Testis (tissue), 2 donors: ENCODE results near the gene ADAM12.

ENCODE experiments used
- CTCF ChIP-seq, 3 experiments: fragments of 450-650 bp in 2 of 3; fragments of 200-600 bp in 1 of 3; sonication (generic) in 1 of 3; IDR thresholded peaks; one replicate each; pipeline ENCODE4 v1.5.1; 2016 to 2019; ENCODE audit warnings: antibody characterized with exemption in 3 of 3, mild to moderate bottlenecking in 2 of 3, moderate library complexity in 1 of 3
- POLR2A ChIP-seq: fragments of 450-650 bp; IDR thresholded peaks from one replicate; pipeline ENCODE4 v1.6.1; 2017; ENCODE audit warnings: antibody characterized with exemption, mild to moderate bottlenecking, moderate library complexity

DNA sequence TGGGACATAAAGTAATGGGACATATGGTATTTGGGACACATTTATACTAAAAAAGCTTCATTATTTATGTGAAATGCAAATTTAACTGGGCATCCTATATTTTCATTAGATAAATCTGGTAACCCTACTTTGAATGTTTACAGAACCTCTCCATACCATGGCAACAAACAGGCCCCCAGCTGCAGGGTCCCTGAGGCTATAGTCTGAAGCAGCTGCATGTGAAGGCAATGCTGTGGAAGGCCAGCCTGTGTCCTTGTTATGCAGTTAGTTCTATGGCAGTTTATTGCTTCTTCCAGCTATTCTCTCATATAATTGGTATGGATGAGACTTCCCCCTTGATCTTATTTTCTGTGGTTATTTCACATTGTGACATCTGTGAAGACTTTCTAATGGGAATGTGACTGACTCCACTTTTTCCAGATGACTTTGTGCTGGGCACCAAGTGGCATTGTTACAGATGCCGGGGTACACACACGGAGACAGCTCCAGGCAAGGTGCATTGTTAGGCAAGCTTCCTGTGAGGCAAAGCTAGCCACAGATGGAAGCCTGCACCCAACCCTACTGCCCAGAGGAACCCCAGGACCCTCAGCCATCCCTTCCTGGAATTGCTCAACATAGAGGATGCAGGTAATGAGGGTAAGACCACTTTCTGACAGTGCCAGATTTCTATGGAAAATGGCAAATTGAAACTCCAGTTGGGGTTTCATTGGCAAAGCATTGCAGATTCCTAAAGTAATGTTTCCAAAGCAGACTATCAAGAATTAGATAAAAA is 49.5 kb upstream of the ADAM12 start:
- no peak for TF ChIP-seq CTCF (IDR thresholded peaks at IDR 0.05)
- TF ChIP-seq POLR2A, result no peak
